MCF 10A (cell line): ENCODE data around the gene PTK6. TPM values are rescaled to one million over a fixed set of nuclear protein-coding genes. Genes with fewer than 3 reads are reported as not detected.

Source experiments
- BruUV-seq: library from RNA; stranded (reverse); fragments of 400-500 nt; replicated peaks from 2 replicates; lab custom pipeline; 2021; lab: Mats Ljungman, UMichigan
- CTCF ChIA-PET: fragments of 300-600 bp; sonication (Branson Sonifier 250); formaldehyde crosslinking; extraction: SDS; loops from one replicate; lab custom pipeline; 2021; ENCODE audit warnings: antibody characterized with exemption, inconsistent platforms; lab: Yijun Ruan, JAX
- POLR2A ChIA-PET: fragments of 300-600, 350-650 bp; sonication (Branson Sonifier 250); formaldehyde crosslinking; extraction: SDS; loops from one replicate; lab custom pipeline; 2020; ENCODE audit warnings: antibody characterized with exemption, inconsistent platforms; lab: Yijun Ruan, JAX
- DNase-seq: peaks from one replicate; pipeline ENCODE4 v3.0.0-alpha.2; 2018; ENCODE audit not compliant: unreplicated experiment
- H3K27ac Mint-ChIP-seq: one replicate; pipeline ENCODE4 v1.8.0; 2022; ENCODE audit warnings: mild to moderate bottlenecking, low read depth, mixed read lengths; ENCODE audit not compliant: unreplicated experiment
- H3K27me3 Mint-ChIP-seq: one replicate; pipeline ENCODE4 v1.8.0; 2022; ENCODE audit warnings: mixed read lengths; ENCODE audit not compliant: insufficient read depth, unreplicated experiment
- H3K36me3 Mint-ChIP-seq: one replicate; pipeline ENCODE4 v1.8.0; 2022; ENCODE audit warnings: mild to moderate bottlenecking, moderate library complexity, mixed read lengths; ENCODE audit not compliant: insufficient read depth, unreplicated experiment
- H3K4me1 Mint-ChIP-seq: one replicate; pipeline ENCODE4 v1.8.0; 2022; ENCODE audit warnings: mixed read lengths; ENCODE audit not compliant: insufficient read depth, unreplicated experiment
- H3K4me3 Mint-ChIP-seq: one replicate; pipeline ENCODE4 v1.8.0; 2022; ENCODE audit warnings: mild to moderate bottlenecking, moderate library complexity, mixed read lengths; ENCODE audit not compliant: unreplicated experiment
- H3K9me3 Mint-ChIP-seq: one replicate; pipeline ENCODE4 v1.8.0; 2022; ENCODE audit warnings: mixed read lengths; ENCODE audit not compliant: unreplicated experiment
- CTCF ChIP-seq: fragments of 200-600 bp; IDR thresholded peaks from one replicate; pipeline ENCODE4 v1.8.0; 2022; ENCODE audit warnings: antibody characterized with exemption, mild to moderate bottlenecking; ENCODE audit not compliant: unreplicated experiment
- intact Hi-C: fragments of 100-400 bp; cut with micrococcal nuclease; formaldehyde crosslinking; loops from 2 replicates; pipeline ENCODE4 v1.14.1; 2022
- total RNA-seq: library from RNA; stranded (reverse); gene quantifications from 2 replicates; pipeline ENCODE4 v1.2.3, GENCODE V29; 2022

PTK6 gene
- total RNA-seq, 1 experiment from 2014 or later = 4.4 TPM

- no TSS peak for BruUV-seq
- Mint-ChIP-seq H3K36me3 (peaks cover 8% of the 10 kb centered on the region), H3K27me3 (no peaks in the 10 kb centered on the region), H3K4me3 (no peak overlapping the region), H3K27ac (no peak overlapping the region), H3K9me3 (no peaks in the 10 kb centered on the region), H3K4me1 (peaks cover 7% of the 10 kb centered on the region)
- POLR2A ChIA-PET = interaction anchor here (0.6 to 11.8 kb wide), 6 partner anchors 7 to 372 kb away, joined by 3 to 124 read pairs (median 4); partner anchors contain the start of genes PPDPF and PTK6
- DNase-seq = no peak
- CTCF ChIA-PET = interaction anchor here (1.1 to 1.2 kb wide), 2 partner anchors 8 to 509 kb away, joined by 3 to 5 read pairs; no protein-coding TSS in a partner anchor
- intact Hi-C loops = no loop called here
- TF ChIP-seq CTCF = no peak
Measured at GRCh38 chr20:63529180-63529860, 7.9 kb downstream of the PTK6 start.

GRCh38 chr20:63527184-63527583, 10.0 kb downstream of the PTK6 start:
- ChIA-PET CTCF (interaction anchor here (0.7 to 1.1 kb wide), 2 partner anchors 86 to 554 kb away, joined by 4 to 5 read pairs; no protein-coding TSS in a partner anchor), POLR2A (interaction anchor here (0.6 to 5.1 kb wide), 7 partner anchors 9 to 359 kb away, joined by 3 to 38 read pairs (median 3); partner anchors contain the start of gene PTK6)
- no peak overlapping the region for H3K4me3 Mint-ChIP-seq
- no peak for DNase-seq
- no peaks in the 10 kb centered on the region for H3K9me3 Mint-ChIP-seq
- intact Hi-C loops = no loop called here
- H3K27ac Mint-ChIP-seq = no peak overlapping the region
- TF ChIP-seq CTCF = no peak
- BruUV-seq = no TSS peak
- H3K4me1 Mint-ChIP-seq = peaks cover 5% of the 10 kb centered on the region
- H3K27me3 Mint-ChIP-seq = no peaks in the 10 kb centered on the region
- peaks cover 28% of the 10 kb centered on the region for H3K36me3 Mint-ChIP-seq

GRCh38 chr20:63525971-63526370, 11.2 kb downstream of the PTK6 start:
- Mint-ChIP-seq H3K36me3 (peaks cover 34% of the 10 kb centered on the region), H3K27ac (no peak overlapping the region), H3K4me3 (no peak overlapping the region), H3K9me3 (no peaks in the 10 kb centered on the region), H3K27me3 (no peaks in the 10 kb centered on the region), H3K4me1 (no peaks in the 10 kb centered on the region)
- ChIA-PET POLR2A (interaction anchor here (0.7 to 5.1 kb wide), 3 partner anchors 8 to 313 kb away, joined by 3 to 38 read pairs (median 4); partner anchors contain the start of gene PTK6), CTCF (interaction anchor here (0.6 kb wide), 1 partner anchor 9 kb away, joined by 3 read pairs; no protein-coding TSS in a partner anchor)
- BruUV-seq = no TSS peak
- TF ChIP-seq CTCF = no peak
- DNase-seq = no peak
- intact Hi-C loops = no loop called here

GRCh38 chr20:63525185-63525584, 12.0 kb downstream of the PTK6 start:
- intact Hi-C loops = no loop called here
- POLR2A ChIA-PET = interaction anchor here (0.7 to 5.1 kb wide), 3 partner anchors 9 to 455 kb away, joined by 3 to 38 read pairs (median 3); partner anchors contain the start of gene PTK6
- Mint-ChIP-seq H3K27ac (no peak overlapping the region), H3K9me3 (no peaks in the 10 kb centered on the region), H3K27me3 (no peaks in the 10 kb centered on the region), H3K36me3 (peaks cover 34% of the 10 kb centered on the region), H3K4me1 (no peaks in the 10 kb centered on the region), H3K4me3 (no peak overlapping the region)
- CTCF ChIA-PET = no interaction called here
- no peak for DNase-seq
- BruUV-seq = no TSS peak
- TF ChIP-seq CTCF = no peak
